HG03139 (cell line): ENCODE results near the gene STMN3.
"Not testable (repeated sequence)": the region's sequence is repeated elsewhere in the genome, so short reads cannot be mapped to it uniquely, and the experiment has no call there.

ENCODE experiments used
- ATAC-seq: cut with Tn5 transposase; IDR thresholded peaks from one replicate; pipeline ENCODE4 v1.9.1; 2021; ENCODE audit not compliant: unreplicated experiment

Gene STMN3

DNA sequence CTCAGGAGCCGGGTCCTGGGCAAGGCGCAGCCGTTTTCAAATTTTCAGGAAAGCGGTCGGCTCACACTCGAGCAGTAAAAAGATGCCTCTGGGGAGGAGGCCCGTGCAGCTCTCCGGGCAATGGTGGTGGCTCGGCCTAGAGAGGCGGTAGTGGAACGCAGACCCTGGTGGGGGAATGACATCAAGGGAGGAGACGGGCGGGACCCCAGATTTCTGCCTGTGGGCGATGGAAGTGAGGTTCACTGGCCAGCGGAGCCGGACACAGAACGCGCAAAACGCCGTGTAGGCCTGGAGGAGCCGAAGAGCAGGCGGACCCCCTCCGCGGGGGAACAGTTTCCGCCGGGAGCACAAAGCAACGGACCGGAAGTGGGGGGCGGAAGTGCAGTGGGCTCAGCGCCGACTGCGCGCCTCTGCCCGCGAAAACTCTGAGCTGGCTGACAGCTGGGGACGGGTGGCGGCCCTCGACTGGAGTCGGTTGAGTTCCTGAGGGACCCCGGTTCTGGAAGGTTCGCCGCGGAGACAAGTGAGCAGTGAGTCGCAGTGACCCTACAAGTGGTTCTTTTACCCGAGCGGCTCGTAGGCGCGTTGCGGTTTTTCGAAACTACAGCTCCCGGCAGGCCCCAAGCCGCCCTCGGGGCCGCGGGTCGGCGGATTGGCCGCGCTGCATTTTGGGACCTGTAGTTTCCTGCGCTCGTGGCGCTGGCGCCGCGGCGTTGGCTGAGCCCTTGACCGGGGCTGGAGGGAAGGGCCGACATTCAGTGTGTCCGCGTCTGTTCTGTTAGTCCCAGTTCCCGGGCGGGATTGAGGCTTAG lies 4.9 kb upstream of the STMN3 start, which contains the start of gene RTEL1:
TSS of gene RTEL1 (plus strand) at position 376 of the 812 bp plus-strand sequence. CDS start 1,091 bp downstream, outside the sequence.
- peak; percentile 67 for ATAC-seq

GRCh38 chr20:63657260-63657936 lies 4.2 kb upstream of the STMN3 start:
- ATAC-seq, result no peak

- no peak for ATAC-seq
These were observed 3.2 kb upstream of the STMN3 start for GRCh38 chr20:63656451-63656850.

- no peak for ATAC-seq
These were observed 2.0 kb upstream of the STMN3 start for GRCh38 chr20:63655249-63655648.

DNA sequence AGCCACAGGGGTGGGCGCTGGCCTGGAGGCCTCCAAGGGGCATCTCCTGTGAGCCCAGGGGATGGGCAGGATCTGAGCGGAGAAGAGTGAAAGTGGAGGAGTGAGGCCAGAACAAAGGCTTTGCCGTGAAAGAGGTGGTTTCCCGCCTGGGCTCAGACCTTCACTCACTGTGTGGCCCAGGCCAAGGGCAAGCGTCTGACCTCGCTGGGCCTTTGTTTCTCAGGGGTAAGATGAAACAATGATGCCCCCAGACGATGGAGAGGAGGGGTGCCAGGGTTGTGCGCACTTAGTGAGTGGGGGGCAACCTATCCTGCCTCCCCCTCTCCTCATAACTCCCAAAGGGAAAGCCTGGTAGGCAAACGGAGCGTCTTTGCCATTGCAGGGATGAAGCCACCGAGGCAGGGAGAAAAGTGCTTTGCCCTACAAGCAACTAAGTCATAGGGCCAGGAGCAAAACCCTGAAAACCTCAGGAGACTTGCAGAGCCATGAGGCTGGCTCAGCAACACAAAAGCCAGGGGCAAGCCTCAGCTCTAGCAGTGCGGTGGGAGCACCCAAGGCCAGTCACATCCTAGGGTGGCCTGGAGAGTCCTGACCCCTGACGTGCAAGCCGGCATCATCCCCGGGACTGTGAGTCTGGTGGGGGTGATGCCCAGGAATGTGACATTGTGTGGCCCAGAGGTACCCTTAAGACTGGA lies 897 bp upstream of the STMN3 start:
- no peak for ATAC-seq

DNA sequence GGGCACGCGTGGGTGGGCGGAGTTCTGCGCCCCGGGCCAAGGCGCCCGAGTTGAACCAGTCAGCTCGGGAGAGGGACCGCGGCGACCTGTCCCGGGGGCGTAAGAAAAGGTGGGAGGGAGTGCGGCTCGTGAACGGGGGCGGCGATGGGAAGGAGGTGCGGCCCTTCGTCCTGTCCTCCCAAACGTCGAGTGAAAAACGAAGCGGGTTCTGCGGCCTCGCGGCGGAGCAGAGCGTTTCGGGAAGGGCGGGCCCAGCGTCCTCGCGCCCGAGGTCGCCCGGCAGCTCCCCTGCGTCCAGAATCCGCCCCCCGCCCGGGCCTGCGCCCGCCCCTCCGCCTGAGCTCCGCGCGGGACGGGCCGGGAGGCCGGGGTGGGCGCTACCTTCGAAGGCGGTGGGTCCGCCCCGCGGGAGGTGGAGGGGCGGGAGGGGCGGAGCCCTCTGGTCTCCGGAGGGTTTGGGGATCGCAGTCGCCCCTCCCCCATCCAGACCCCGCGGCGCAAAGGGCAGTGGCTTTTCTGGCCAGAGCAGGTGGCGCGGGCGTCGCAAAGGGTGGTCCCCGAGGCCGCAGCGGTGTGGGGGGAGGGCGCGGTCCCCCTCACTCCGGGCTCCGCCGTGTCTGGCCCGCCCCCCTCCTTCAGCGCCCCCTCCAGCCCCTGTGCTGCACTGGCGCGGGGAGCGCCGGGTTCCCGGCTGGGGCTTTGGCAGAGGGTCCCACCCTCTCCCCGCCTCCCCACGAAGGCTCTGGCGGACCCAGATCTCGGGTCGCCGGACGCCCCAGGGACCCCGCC lies 838 bp downstream of the STMN3 start:
- no peak for ATAC-seq

- no peak for ATAC-seq
These were observed 1.4 kb downstream of the STMN3 start for GRCh38 chr20:63651942-63652191.

DNA sequence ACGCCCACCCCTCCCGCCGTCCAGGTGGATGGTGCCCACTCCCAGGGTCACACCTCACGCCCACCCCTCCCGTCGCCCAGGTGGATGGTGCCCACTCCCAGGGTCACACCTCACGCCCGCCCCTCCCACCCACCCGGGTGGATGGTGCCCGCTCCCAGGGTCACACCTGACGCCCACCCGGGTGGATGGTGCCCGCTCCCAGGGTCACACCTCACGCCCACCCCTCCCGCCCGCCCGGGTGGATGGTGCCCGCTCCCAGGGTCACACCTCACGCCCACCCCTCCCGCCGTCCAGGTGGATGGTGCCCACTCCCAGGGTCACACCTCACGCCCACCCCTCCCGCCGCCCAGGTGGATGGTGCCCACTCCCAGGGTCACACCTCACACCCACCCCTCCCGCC lies 2.7 kb downstream of the STMN3 start:
- not testable (repeated sequence) for ATAC-seq

DNA sequence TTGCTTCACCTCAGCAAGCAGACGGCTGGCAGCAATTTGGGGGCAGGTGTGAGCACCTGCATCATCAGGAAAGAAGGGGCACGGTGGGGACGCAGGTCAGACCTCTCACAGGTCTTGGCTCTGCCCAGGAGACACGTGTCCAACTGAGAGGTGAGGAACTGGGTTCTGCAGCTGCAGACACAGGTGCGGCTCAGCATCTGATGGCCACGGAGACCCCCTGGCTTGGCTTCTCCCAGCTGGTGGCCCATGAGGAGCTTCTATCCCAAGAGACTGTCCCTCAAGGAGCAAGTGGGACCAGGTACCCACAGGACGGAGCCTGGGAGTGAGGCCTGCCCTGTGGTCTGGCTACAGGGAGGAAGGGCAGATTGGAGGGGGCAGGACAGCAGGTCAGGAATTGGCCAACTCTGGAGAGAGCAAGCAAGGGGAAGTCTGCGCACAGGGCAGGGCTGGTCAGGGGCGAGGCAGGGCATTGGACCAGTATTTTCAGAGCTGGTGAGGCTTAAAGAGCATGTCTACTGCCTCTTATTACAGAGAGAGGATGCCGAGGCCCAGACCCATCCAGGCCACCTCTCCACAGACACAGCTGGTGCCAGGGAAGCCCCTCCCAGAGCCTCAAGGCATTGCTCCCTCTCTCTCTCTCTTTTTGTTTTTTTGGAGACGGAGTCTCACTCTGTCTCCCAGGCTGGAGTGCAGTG lies 4.2 kb downstream of the STMN3 start:
- no peak for ATAC-seq

- no peak for ATAC-seq
These were observed 5.0 kb downstream of the STMN3 start for GRCh38 chr20:63648190-63648589.

- no peak for ATAC-seq
These were observed 8.0 kb downstream of the STMN3 start for GRCh38 chr20:63645218-63645617.

DNA sequence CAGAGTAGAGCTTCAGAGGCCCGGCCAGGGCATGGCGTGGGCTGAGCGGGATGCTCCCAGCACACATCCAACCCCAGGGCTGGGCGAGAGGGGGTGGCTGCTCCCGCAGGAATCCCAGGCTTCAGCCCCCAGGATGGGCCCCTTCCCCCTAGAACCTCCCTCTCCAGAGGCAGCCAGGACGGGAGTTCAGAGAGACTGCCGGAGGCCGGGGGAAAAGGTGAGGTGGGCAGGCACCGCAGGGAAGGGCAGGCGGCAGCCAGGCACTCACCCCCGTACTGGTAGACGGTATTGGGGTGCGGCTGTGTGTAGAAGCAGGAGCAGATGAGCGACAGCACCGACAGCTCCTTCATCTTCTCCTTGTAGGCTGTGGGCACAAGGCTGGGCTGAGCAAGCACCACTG lies 9.3 kb downstream of the STMN3 start:
- ATAC-seq, result no peak

DNA sequence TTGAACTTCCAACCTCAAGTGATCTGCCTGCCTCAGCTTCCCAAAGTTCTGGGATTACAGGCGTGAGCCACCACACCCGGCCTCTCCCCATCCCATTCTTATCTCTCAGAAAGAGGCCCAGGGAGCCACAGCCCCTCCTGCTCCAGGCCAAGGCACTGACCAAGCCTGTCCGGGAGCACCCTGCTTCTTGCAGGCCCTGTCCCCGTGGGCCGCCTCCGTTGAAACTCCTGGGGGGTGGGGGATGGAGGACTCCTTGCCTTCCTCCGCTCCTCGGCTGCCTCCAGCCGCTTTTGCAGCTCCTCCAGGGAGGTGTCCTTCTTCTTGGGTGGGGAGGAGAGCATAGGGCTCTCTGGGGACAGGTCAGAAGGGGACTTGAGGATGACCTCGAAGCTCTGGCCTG lies 9.7 kb downstream of the STMN3 start:
- ATAC-seq, result no peak

DNA sequence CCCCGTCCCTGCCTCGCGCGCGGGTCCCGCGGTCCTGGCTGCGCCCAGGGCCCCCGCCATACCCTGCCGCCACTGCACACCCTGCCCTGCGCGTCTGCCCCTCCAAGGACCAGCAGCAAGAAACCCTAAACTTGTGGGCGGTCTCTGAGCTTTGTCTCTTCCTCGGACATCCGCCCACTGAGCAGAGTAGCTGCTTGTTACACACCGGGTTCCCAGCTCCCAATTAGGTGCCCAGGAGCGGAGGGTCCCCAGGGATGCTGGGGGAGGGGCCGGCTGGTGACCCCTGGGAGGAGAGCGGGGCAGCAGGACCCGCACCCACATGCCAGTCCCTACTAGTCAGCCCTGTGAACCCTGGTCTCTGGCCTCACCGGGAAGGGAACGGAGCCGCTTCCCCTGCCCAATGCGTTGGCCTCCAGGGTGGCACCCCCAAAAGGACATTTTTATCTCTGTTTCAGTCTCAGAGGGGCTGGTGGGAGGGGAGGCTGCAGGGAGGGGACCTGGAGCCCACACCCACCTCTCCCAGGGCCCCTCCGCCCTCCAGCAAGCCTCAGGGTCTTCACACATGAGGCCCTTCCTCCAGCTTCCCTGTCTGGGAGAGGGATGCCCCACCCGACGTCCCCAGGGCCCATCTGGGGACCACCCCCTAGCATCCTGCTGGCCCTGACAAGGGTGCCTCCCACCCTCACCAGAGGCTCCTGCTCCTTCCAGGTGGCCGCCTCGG lies 10.5 kb downstream of the STMN3 start:
- no peak for ATAC-seq

DNA sequence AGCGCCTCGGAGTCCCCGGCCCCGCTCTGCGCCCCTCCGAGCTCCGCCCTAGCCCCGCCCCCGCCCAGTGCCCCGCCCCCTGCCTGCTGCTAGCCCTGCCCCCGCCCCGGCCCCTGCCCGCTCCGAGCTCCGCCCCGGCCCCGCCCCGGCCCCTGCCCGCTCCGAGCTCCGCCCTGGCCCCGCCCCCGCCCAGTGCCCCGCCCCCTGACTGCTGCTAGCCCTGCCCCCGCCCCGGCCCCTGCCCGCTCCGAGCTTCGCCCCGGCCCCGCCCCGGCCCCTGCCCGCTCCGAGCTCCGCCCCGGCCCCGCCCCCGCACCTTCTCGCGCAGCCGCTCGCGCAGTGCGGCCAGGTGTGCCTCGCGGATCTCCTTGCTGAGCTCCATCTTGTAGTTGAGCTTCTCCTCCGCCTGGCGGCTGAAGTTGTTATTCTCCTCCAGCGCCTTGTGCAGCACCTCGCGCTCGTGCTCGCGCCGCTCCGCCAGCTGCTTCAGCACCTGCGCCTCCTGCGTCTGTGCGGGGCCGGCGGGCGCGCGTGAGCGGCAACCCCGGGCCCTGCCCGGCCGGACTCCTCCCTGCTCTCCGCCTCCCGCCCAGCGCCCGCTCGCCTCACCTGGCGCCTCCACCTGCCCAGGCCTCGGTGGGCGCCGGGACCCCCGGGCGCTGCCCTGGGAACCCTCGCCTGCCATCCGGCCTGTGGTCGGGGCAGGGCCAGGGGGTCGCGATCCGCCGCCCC lies 11.3 kb downstream of the STMN3 start:
- ATAC-seq, result peak; percentile 55

DNA sequence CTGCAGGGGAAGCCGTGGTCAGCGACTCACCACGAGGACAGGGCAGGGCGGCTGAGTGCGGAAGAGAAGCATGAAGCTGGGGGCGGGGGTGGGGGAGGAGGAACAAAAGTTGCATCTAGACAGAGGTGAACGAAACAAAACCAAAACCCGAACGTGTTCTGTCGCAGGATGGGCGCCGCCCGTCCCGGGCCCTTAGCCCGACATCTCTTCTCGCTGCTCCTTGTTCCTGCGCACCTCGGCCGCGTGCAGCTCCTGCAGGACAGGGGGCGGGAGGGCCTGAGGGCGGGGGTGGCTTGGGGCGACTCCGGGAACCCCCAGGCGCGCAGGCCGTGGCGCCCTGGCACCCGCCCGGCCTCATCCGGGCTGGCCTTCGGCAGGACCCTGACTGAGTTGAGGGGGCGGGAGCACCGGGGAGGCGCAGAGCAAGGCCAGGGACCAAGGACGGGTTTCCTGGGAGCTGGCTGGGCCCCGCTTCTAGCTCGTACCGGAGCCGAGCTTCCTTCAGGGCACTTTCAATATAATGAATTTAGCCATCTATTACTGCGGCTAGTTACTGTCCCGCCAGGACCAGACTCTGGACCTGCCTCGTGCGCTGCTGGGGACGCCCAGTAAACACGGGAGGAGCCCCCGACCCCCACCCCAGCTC lies 12.0 kb downstream of the STMN3 start:
- ATAC-seq, result peak; percentile 22

DNA sequence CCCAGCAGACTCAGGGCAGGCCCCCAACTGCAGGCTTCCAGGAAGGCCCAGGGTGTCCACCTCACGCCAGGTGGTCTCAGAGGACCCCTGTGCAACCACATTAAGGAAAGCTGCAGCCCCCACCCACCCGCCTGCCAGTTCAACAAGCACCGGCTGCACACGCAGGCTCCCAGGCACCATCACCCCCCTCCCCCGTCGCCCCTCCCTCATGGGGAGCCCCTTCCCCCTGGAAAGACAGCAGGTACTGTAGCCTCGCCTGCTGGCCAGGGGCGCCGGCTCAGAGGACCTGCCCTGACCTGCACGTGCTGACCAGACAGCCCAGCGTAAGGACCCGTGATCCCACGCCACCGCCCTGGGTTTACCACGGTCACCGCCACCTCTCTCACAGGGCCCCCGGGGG lies 12.5 kb downstream of the STMN3 start:
- ATAC-seq, result not testable (repeated sequence)

DNA sequence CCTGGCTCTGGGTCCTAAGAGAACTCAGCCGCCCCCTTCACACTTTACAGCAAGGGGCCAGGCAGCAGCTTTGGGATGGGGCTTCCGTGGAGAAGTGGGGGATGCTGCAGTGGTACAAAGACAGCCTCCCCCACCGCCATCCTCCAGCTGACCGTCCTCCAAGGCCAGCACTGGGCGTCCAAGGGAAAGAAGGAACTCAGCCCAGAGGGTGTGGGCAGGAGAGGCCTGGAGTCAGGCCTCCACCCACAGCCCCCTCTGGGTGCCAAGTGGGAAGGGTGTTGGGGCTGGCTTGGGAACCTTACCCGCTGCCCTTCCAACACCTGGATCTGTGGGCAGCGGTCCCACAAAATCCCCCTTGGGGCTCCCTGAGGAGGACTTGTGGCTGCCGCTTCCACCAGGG lies 13.1 kb downstream of the STMN3 start:
- no peak for ATAC-seq
